IMR-90 (cell line): Measurements from ENCODE around the gene PLSCR5. TPM values are rescaled to one million over a fixed set of nuclear protein-coding genes. Genes with fewer than 3 reads are reported as not detected.

Experiments
- ATAC-seq: fragments of 200-7000 bp; cut with Tn5 transposase; 2 replicates; pipeline ENCODE4 v1.9.1; 2020; ENCODE audit warnings: low read depth, mild to moderate bottlenecking, moderate library complexity
- BruUV-seq: library from RNA; stranded (reverse); fragments of 400-500 nt; replicated peaks from 2 replicates; lab custom pipeline; 2021; lab: Mats Ljungman, UMichigan
- CTCF ChIA-PET: fragments of 300-600 bp; formaldehyde crosslinking; extraction: SDS; loops from one replicate; lab custom pipeline; 2021; ENCODE audit warnings: antibody characterized with exemption; lab: Yijun Ruan, JAX
- POLR2A ChIA-PET: fragments of 300-600 bp; sonication (Branson Sonifier 250); formaldehyde crosslinking; loops from one replicate; lab custom pipeline; 2022; ENCODE audit warnings: antibody characterized with exemption; ENCODE audit not compliant: unreplicated experiment; lab: Charles Lee
- DNase-seq: peaks from one replicate; pipeline ENCODE4 v3.0.0; 2013
- H2AFZ ChIP-seq: replicated peaks from 2 replicates; pipeline ENCODE3; 2013; ENCODE audit warnings: low read length, mild to moderate bottlenecking; ENCODE audit not compliant: poor library complexity
- H2AK5ac ChIP-seq: 2 replicates; pipeline ENCODE4 v1.6.1; 2013; ENCODE audit warnings: low read depth, low read length, inconsistent platforms
- H2AK9ac ChIP-seq: replicated peaks from 2 replicates; pipeline ENCODE3; 2013; ENCODE audit warnings: mild to moderate bottlenecking, low read depth, low read length, moderate library complexity; ENCODE audit not compliant: poor library complexity
- H2BK120ac ChIP-seq: 2 replicates; pipeline ENCODE4 v1.6.1; 2013; ENCODE audit warnings: low read depth, low read length, inconsistent platforms
- H2BK15ac ChIP-seq: 3 replicates; pipeline ENCODE4 v1.6.1; 2013; ENCODE audit warnings: low read depth, low read length, inconsistent platforms
- H2BK20ac ChIP-seq: 2 replicates; pipeline ENCODE4 v1.6.1; 2013; ENCODE audit warnings: low read depth, mild to moderate bottlenecking, inconsistent platforms, low read length, moderate library complexity
- H2BK5ac ChIP-seq: 2 replicates; pipeline ENCODE4 v1.6.1; 2013; ENCODE audit warnings: mild to moderate bottlenecking, low read depth, low read length, inconsistent platforms; ENCODE audit not compliant: poor library complexity, severe bottlenecking
- H3K14ac ChIP-seq: replicated peaks from 2 replicates; pipeline ENCODE4 v1.6.1; 2013; ENCODE audit warnings: low read depth, low read length, inconsistent platforms
- H3K18ac ChIP-seq: 2 replicates; pipeline ENCODE4 v1.6.1; 2013; ENCODE audit warnings: low read depth, low read length, control low read depth
- H3K23ac ChIP-seq: 2 replicates; pipeline ENCODE4 v1.6.1; 2013; ENCODE audit warnings: low read depth, low read length, inconsistent platforms
- H3K27ac ChIP-seq: 2 replicates; pipeline ENCODE4 v1.5.1; 2013; ENCODE audit warnings: mild to moderate bottlenecking, control low read depth, low read length; ENCODE audit not compliant: insufficient read depth
- H3K27me3 ChIP-seq: 2 replicates; pipeline ENCODE4 v1.6.1; 2013; ENCODE audit warnings: low read length; ENCODE audit not compliant: control insufficient read depth, insufficient read depth
- H3K36me3 ChIP-seq: 2 replicates; pipeline ENCODE4 v1.6.1; 2013; ENCODE audit warnings: low read length, mixed read lengths; ENCODE audit not compliant: control insufficient read depth, insufficient read depth
- H3K4ac ChIP-seq: 2 replicates; pipeline ENCODE4 v1.6.1; 2013; ENCODE audit warnings: low read depth, low read length, inconsistent platforms
- H3K4me1 ChIP-seq: 2 replicates; pipeline ENCODE4 v1.6.1; 2013; ENCODE audit warnings: low read length, mixed read lengths; ENCODE audit not compliant: control insufficient read depth, insufficient read depth
- H3K4me2 ChIP-seq: 2 replicates; pipeline ENCODE4 v1.6.1; 2013; ENCODE audit warnings: low read depth, mild to moderate bottlenecking, control low read depth, low read length, moderate library complexity
- H3K4me3 ChIP-seq: 2 replicates; pipeline ENCODE4 v1.5.1; 2013; ENCODE audit warnings: low read depth, mild to moderate bottlenecking, control low read depth, low read length, moderate library complexity; ENCODE audit not compliant: insufficient read depth
- H3K56ac ChIP-seq: 2 replicates; pipeline ENCODE4 v1.6.1; 2013; ENCODE audit warnings: low read length, inconsistent platforms; ENCODE audit not compliant: insufficient read depth; ENCODE audit errors: extremely low read depth
- H3K79me1 ChIP-seq, 2 experiments: 2 replicates each; pipeline ENCODE4 v1.6.1; 2013; ENCODE audit warnings: low read length in 2 of 2, inconsistent platforms in 1 of 2, low read depth in 1 of 2
- H3K9ac ChIP-seq: 2 replicates; pipeline ENCODE4 v1.6.1; 2013; ENCODE audit warnings: low read depth, low read length, control low read depth
- H3K9me1 ChIP-seq: 2 replicates; pipeline ENCODE4 v1.6.1; 2013; ENCODE audit warnings: low read length, inconsistent platforms; ENCODE audit not compliant: insufficient read depth
- H3K9me3 ChIP-seq: 2 replicates; pipeline ENCODE4 v1.6.1; 2013; ENCODE audit warnings: low read length; ENCODE audit not compliant: control insufficient read depth, insufficient read depth
- H4K20me1 ChIP-seq: 2 replicates; pipeline ENCODE4 v1.6.1; 2013; ENCODE audit warnings: low read length, inconsistent platforms; ENCODE audit not compliant: insufficient read depth
- H4K5ac ChIP-seq: 2 replicates; pipeline ENCODE4 v1.6.1; 2013; ENCODE audit warnings: mild to moderate bottlenecking, low read depth, low read length, control low read depth
- H4K8ac ChIP-seq, 2 experiments: 2 replicates each; pipeline ENCODE4 v1.6.1; 2013; ENCODE audit warnings: low read depth in 2 of 2, low read length in 2 of 2, control low read depth in 1 of 2, inconsistent platforms in 1 of 2
- H4K91ac ChIP-seq: 2 replicates; pipeline ENCODE4 v1.6.1; 2013; ENCODE audit warnings: low read depth, low read length, inconsistent platforms; ENCODE audit not compliant: insufficient read depth
- BHLHE40 ChIP-seq: fragments of 150-350 bp; IDR thresholded peaks from 2 replicates; pipeline ENCODE4 v1.6.1; 2016; ENCODE audit warnings: mild to moderate bottlenecking, low read depth, low read length
- CHD1 ChIP-seq: IDR thresholded peaks from 2 replicates; pipeline ENCODE4 v1.6.1; 2012; ENCODE audit warnings: low read depth, low read length, improper control_type of control experiment
- CTCF ChIP-seq: conservative IDR thresholded peaks from 2 replicates; pipeline ENCODE4 v1.5.1; 2012; ENCODE audit warnings: mild to moderate bottlenecking, low read depth, low read length, improper control_type of control experiment
- FOS ChIP-seq: fragments of 150-350 bp; IDR thresholded peaks from 2 replicates; pipeline ENCODE4 v1.6.1; 2016; ENCODE audit warnings: low read depth, low read length
- MAFK ChIP-seq: IDR thresholded peaks from 2 replicates; pipeline ENCODE4 v1.6.1; 2012; ENCODE audit warnings: low read depth, low read length, improper control_type of control experiment
- NFE2L2 ChIP-seq: fragments of 150-350 bp; IDR thresholded peaks from 2 replicates; pipeline ENCODE4 v1.6.1; 2016; ENCODE audit warnings: low read depth, mild to moderate bottlenecking, low read length
- POLR2A ChIP-seq: IDR thresholded peaks from 2 replicates; pipeline ENCODE4 v1.6.1; 2012; ENCODE audit warnings: mild to moderate bottlenecking, low read depth, low read length
- RAD21 ChIP-seq: IDR thresholded peaks from 2 replicates; pipeline ENCODE4 v1.6.1; 2012; ENCODE audit warnings: low read length, improper control_type of control experiment
- RCOR1 ChIP-seq: IDR thresholded peaks from 2 replicates; pipeline ENCODE4 v1.6.1; 2012; ENCODE audit warnings: mild to moderate bottlenecking, low read length, improper control_type of control experiment; ENCODE audit not compliant: insufficient replicate concordance
- SMC3 ChIP-seq: fragments of 150-350 bp; IDR thresholded peaks from 2 replicates; pipeline ENCODE4 v1.6.1; 2016; ENCODE audit warnings: low read depth, mild to moderate bottlenecking, antibody characterized with exemption, low read length, moderate library complexity
- WGBS, 2 experiments: methylation state at CpG; one replicate each; pipeline versions ENCODE4 v1.1.5 to v1.1.7; 2013; ENCODE audit warnings: missing lambda C conversion rate in 2 of 2; ENCODE audit not compliant: insufficient read length in 1 of 2; ENCODE audit errors: extremely low coverage in 2 of 2; 5-methylcytosine and 5-hydroxymethylcytosine counted together
- dilution Hi-C: fragments of 300-500 bp; cut with HindIII; formaldehyde crosslinking; loops from one replicate; pipeline ENCODE4 v1.14.3; 2018; ENCODE audit warnings: low sequenced_read_pairs; ENCODE audit not compliant: unreplicated experiment
- in situ Hi-C: fragments of 300-500 bp; cut with MboI; formaldehyde crosslinking; loops from 3 replicates; pipeline ENCODE4 v1.14.3; 2019; ENCODE audit warnings: low sequenced_read_pairs, inconsistent platforms, mixed read lengths
- intact Hi-C: fragments of 100-400 bp; cut with micrococcal nuclease; formaldehyde crosslinking; loops from 2 replicates; pipeline ENCODE4 v1.10.0; 2022
- polyA plus RNA-seq, 3 experiments: library from polyadenylated mRNA; depleted of rRNA; stranded (reverse); fragments of >200 nt; gene quantifications; 2 replicates each; pipeline ENCODE4 v1.2.3, GENCODE V29; 2012; ENCODE audit warnings: low replicate concordance in 1 of 3
- total RNA-seq: library from RNA; depleted of rRNA; stranded (reverse); fragments of >200 nt; gene quantifications from 2 replicates; pipeline ENCODE4 v1.2.3, GENCODE V29; 2012

Gene PLSCR5
- total and polyA plus RNA-seq, 2 of the 4 experiments (the other 2 are of a cell fraction), result not detected

- H3K4me2 ChIP-seq, result no peak overlapping the region
- H3K9me1 ChIP-seq, result no peaks in the 10 kb centered on the region
- no peak overlapping the region for H2AFZ ChIP-seq
- H3K14ac ChIP-seq, result no peak overlapping the region
- no peaks in the 10 kb centered on the region for H3K4me1 ChIP-seq
- H4K20me1 ChIP-seq, result no peaks in the 10 kb centered on the region
- H2AK5ac ChIP-seq, result no peak overlapping the region
- no peak for TF ChIP-seq BHLHE40
- TF ChIP-seq FOS, result no peak
- no peak for TF ChIP-seq NFE2L2
- TF ChIP-seq RAD21, result no peak
- no peak for TF ChIP-seq SMC3
- no peak for TF ChIP-seq CHD1
- no peak for TF ChIP-seq POLR2A
- TF ChIP-seq MAFK, result no peak
- no peak for TF ChIP-seq CTCF
- no peak for TF ChIP-seq RCOR1
- H3K23ac ChIP-seq, result no peak overlapping the region
- intact Hi-C loops (no loop called here), dilution Hi-C loops (no loop called here), in situ Hi-C loops (no loop called here)
- no peak overlapping the region for H3K56ac ChIP-seq
- H3K9me3 ChIP-seq, result no peaks in the 10 kb centered on the region
- no peak overlapping the region for H3K9ac ChIP-seq
- CTCF ChIA-PET, result no interaction called here
- H2BK20ac ChIP-seq, result no peak overlapping the region
- no peak overlapping the region for H3K4me3 ChIP-seq
- DNase-seq (no peak), ATAC-seq (no peak)
- H3K4ac ChIP-seq, result no peak overlapping the region
- POLR2A ChIA-PET, result no interaction called here
- H4K5ac ChIP-seq, result no peak overlapping the region
- no peak overlapping the region for H3K27ac ChIP-seq
- H4K91ac ChIP-seq, result no peak overlapping the region
- H2BK15ac ChIP-seq, result no peak overlapping the region
- H4K8ac ChIP-seq, result no peak overlapping the region
- H2AK9ac ChIP-seq, result no peak overlapping the region
- H3K27me3 ChIP-seq, result no peaks in the 10 kb centered on the region
- BruUV-seq, result no TSS peak
- H2BK120ac ChIP-seq, result no peak overlapping the region
- H3K36me3 ChIP-seq, result no peaks in the 10 kb centered on the region
- H3K79me1 ChIP-seq, result no peaks in the 10 kb centered on the region
- no peak overlapping the region for H3K18ac ChIP-seq
- no peak overlapping the region for H2BK5ac ChIP-seq
- no CpG with 5 or more reads among the region's 2 CpGs for WGBS, 2 experiments
Measured at GRCh38 chr3:146650691-146651442, 45.7 kb upstream of the PLSCR5 start.
